Inferior parietal cortex (tissue), 1 donor: ENCODE measurements around the gene FCGBP.
"Not testable (repeated sequence)": the region's sequence is repeated elsewhere in the genome, so short reads cannot be mapped to it uniquely, and the experiment has no call there.

Source experiments
- DNase-seq: peaks from one replicate; pipeline ENCODE4 v3.0.0-alpha.2; 2016; ENCODE audit errors: extremely low spot score

Gene FCGBP

GRCh38 chr19:39917561-39918182 is 16.8 kb downstream of the FCGBP start:
- no peak for DNase-seq

- no peak for DNase-seq
Observed at GRCh38 chr19:39916851-39917396, 17.5 kb downstream of the FCGBP start.

- DNase-seq = no peak
Observed at GRCh38 chr19:39916236-39916635, 18.2 kb downstream of the FCGBP start.

- DNase-seq = no peak
Observed at GRCh38 chr19:39915848-39916215, 18.6 kb downstream of the FCGBP start.

- no peak for DNase-seq
Observed at GRCh38 chr19:39915101-39915847, 19.2 kb downstream of the FCGBP start.

- no peak for DNase-seq
Observed at GRCh38 chr19:39913682-39914333, 20.6 kb downstream of the FCGBP start.

GRCh38 chr19:39908803-39909202 is 25.6 kb downstream of the FCGBP start:
- DNase-seq = no peak

- no peak for DNase-seq
Observed at GRCh38 chr19:39906820-39907611, 27.4 kb downstream of the FCGBP start.

GRCh38 chr19:39906283-39906682 is 28.2 kb downstream of the FCGBP start:
- DNase-seq = no peak

- DNase-seq = not testable (repeated sequence)
Observed at GRCh38 chr19:39903486-39904091, 30.8 kb downstream of the FCGBP start.

GRCh38 chr19:39902326-39902725 is 32.1 kb downstream of the FCGBP start:
- DNase-seq = not testable (repeated sequence)

- DNase-seq = not testable (repeated sequence)
Observed at GRCh38 chr19:39901681-39902080, 32.8 kb downstream of the FCGBP start.

GRCh38 chr19:39898858-39899257 is 35.6 kb downstream of the FCGBP start:
- not testable (repeated sequence) for DNase-seq

- not testable (repeated sequence) for DNase-seq
Observed at GRCh38 chr19:39897511-39898245, 36.8 kb downstream of the FCGBP start.

GRCh38 chr19:39895096-39895495 is 39.3 kb downstream of the FCGBP start:
- not testable (repeated sequence) for DNase-seq

GRCh38 chr19:39894236-39894606 is 40.2 kb downstream of the FCGBP start:
- not testable (repeated sequence) for DNase-seq

- not testable (repeated sequence) for DNase-seq
Observed at GRCh38 chr19:39893366-39894235, 40.8 kb downstream of the FCGBP start.

GRCh38 chr19:39892506-39892902 is 41.9 kb downstream of the FCGBP start:
- DNase-seq = not testable (repeated sequence)

- DNase-seq = not testable (repeated sequence)
Observed at GRCh38 chr19:39891660-39892505, 42.6 kb downstream of the FCGBP start.
